Measurements from ENCODE around the gene ATL3. TPM values are rescaled to one million over a fixed set of nuclear protein-coding genes. Genes with fewer than 3 reads are reported as not detected.
"Not testable (repeated sequence)": the region's sequence is repeated elsewhere in the genome, so short reads cannot be mapped to it uniquely, and the experiment has no call there.

ATL3 gene
- total RNA-seq, 1 donor = 152 TPM

DNA sequence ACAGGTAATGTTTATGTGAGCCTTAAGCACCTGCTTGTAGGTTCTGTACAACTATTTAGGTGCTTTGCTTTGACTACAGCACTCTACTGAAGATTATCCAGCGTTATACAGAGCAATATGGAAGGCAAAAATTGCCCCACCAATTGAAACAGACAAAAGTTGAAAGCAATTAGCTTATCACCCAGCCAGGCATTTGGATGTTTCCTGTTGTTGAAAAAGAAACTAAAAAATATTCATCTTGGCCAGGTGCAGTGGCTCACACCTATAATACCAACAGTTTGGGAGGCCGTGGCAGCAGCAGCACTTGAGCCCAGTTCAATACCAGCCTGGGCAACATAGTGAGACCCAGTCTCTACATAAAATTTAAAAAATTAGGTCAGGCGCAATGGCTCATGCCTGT is 18.5 kb downstream of the ATL3 start:
- DNase-seq (ENCODE audit: low read depth) = no peak
- no peak overlapping the region for H3K4me3 ChIP-seq (ENCODE audit: low read depth, low read length)
- TF ChIP-seq, protein P1, sequence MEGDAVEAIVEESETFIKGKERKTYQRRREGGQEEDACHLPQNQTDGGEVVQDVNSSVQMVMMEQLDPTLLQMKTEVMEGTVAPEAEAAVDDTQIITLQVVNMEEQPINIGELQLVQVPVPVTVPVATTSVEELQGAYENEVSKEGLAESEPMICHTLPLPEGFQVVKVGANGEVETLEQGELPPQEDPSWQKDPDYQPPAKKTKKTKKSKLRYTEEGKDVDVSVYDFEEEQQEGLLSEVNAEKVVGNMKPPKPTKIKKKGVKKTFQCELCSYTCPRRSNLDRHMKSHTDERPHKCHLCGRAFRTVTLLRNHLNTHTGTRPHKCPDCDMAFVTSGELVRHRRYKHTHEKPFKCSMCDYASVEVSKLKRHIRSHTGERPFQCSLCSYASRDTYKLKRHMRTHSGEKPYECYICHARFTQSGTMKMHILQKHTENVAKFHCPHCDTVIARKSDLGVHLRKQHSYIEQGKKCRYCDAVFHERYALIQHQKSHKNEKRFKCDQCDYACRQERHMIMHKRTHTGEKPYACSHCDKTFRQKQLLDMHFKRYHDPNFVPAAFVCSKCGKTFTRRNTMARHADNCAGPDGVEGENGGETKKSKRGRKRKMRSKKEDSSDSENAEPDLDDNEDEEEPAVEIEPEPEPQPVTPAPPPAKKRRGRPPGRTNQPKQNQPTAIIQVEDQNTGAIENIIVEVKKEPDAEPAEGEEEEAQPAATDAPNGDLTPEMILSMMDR (IDR thresholded peaks at IDR 0.05; ENCODE audit: insufficient read depth, low read depth, low read length) = no peak

DNA sequence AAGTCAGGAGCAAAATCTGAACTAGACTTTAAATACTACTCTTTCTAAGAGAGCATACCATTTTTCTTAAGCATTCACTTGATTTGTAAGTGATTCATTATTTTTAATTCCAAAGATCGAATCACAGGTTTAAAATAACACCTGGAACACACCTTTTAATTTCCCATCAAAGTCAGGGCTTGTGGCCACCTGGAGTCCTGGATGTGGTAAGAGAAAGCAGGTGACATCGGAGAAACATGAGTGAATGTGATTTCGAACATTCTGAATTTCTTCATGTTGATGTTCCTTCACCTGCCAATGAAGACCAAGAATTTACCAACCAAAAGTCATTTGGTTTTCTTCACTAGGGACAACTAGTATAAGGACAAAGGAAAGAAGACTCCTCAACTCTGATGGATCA is 28.0 kb downstream of the ATL3 start:
- H3K4me3 ChIP-seq (ENCODE audit: low read depth, low read length) = no peak overlapping the region
- no peak for DNase-seq (ENCODE audit: low read depth)
- TF ChIP-seq, protein P1 (IDR thresholded peaks at IDR 0.05; ENCODE audit: insufficient read depth, low read depth, low read length) = no peak

DNA sequence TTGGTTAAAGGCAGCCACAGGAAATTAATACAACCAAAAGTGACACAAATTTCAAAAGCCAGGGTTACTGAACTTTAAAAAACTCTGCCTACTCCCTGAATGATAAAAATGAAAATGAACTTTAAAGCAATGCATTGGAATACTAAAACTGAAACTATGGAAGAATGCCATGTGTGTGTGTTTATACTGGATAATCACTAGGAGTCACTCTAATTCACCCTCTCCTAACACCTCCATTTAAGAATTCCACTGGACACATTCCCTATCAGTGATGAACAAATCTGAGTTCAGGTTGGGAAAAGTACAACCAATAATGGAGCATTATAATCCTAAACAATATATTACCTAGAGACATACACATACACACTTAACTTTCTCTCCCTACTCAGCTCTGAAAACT is 29.4 kb downstream of the ATL3 start:
- TF ChIP-seq, protein P1 (IDR thresholded peaks at IDR 0.05; ENCODE audit: insufficient read depth, low read depth, low read length) = peak; percentile 23
- no peak overlapping the region for H3K4me3 ChIP-seq (ENCODE audit: low read depth, low read length)
- DNase-seq (ENCODE audit: low read depth) = peak; percentile 44

DNA sequence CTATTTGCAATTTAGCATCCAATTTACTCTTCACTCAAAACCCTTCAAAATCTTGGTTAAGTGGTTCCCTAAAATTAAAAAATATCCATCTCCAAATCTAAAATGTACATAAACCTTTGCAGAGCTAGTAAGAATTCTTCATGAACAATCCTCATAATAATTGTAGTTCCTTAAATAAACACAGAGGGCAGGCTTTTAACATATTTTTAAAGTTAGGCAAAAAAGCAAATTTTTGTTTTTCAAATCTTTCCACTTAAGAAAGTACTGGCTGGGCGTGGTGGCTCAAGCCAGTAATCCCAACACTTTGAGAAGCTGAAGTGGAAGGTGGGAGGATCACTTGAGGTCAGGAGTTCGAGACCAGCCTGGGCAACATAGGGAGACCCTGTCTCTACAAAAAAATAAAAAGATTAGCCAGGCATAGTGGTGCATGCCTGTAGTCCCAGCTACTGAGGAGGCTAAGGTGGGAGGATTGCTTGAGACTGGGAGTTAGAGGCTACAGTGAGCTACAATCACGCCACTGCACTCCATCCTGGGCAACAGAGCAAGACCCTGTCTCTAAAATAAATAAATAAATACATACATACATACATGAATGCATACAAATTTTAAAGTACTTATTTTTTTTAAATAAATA is 31.9 kb downstream of the ATL3 start:
- TF ChIP-seq, protein P1 (IDR thresholded peaks at IDR 0.05; ENCODE audit: insufficient read depth, low read depth, low read length) = peak; percentile 35
- no peak overlapping the region for H3K4me3 ChIP-seq (ENCODE audit: low read depth, low read length)
- peak; percentile 52 for DNase-seq (ENCODE audit: low read depth)

DNA sequence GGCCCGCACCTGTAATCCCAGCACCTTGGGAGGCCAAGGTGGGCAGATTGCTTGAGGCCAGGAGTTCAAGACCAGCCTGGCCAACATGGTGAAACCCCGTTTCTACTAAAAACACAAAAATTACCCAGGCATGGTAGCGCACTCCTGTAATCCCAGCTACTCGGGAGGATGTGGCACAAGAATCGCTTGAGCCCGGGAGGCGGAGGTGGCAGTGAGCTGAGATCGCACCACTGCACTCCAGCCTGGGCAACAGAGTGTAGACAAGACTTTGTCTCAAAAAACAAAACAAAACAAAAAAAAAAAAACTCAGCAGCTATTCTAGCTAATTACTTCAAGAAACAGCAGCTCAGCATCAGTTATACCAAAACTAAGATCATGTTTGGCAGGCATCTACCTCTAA is 32.7 kb downstream of the ATL3 start:
- DNase-seq (ENCODE audit: low read depth); H3K4me3 ChIP-seq (ENCODE audit: low read depth, low read length): not testable (repeated sequence)

DNA sequence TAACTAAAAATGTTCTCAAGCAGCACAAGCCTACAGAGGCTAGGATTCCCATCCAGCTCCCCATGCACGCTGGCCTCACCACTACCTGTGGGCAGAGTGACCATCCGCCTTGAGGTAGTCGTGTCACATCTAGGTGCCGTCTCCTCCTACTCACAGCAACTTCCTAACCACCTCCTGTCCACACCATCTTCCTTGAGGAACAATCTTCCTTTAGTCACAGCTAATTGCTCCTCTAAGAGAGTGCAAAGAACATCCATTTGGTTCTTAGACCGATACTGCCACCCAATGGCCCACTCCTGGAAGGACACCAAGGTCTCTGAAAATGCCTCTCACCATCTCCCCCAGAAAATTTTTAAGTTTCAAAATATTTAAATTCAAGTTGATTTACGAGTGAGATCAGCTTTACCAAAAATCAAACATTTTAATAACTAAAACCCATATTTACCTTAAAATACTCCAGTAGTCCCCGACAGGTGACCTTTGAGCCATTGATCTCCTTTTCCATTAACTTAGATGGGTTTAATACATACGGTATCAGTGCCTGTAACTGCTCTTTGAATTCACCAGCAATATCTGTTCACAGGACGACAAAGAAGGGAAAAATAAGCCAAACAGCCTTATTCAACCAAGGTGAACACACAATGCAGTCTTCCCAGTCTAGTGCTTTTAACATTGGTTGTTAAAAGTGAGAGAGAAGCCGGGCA is 35.3 kb downstream of the ATL3 start:
- peak; percentile 73 for DNase-seq (ENCODE audit: low read depth)

DNA sequence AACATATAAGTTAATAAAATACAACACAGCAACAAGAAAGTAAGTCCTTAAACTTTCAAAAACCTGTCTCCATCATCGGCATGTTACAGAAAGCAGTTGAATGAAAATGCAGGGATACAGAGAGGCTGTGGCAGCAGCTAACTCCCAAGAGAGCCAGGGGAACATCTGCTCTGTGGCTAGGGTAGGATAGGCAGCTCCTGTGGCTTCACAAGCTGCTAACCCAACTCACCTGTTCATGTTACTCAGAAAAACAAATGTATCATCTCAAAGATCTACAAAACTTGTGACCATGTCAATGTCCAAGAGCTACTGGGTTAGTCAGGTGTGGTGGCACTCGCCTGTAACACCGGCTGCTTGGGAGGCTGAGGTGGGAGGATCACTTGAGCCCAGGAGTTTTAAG is 41.8 kb downstream of the ATL3 start:
- no peak overlapping the region for H3K4me3 ChIP-seq (ENCODE audit: low read depth, low read length)
- DNase-seq (ENCODE audit: low read depth) = no peak
- TF ChIP-seq, protein P1 (IDR thresholded peaks at IDR 0.05; ENCODE audit: insufficient read depth, low read depth, low read length) = no peak

More for the DNA sequence above, 35.3 kb downstream of the ATL3 start:
- TF ChIP-seq, protein P1 (IDR thresholded peaks at IDR 0.05; ENCODE audit: insufficient read depth, low read depth, low read length) = peak; percentile 83
- no peak overlapping the region for H3K4me3 ChIP-seq (ENCODE audit: low read depth, low read length)
